Osteoblast (primary cell): ENCODE results near the gene SLC41A3. TPM values are rescaled to one million over a fixed set of nuclear protein-coding genes. Genes with fewer than 3 reads are reported as not detected.

Experiments
- DNase-seq: peaks from one replicate; pipeline ENCODE4 v3.0.0; 2011; ENCODE audit warnings: low spot score, mixed read lengths; ENCODE audit not compliant: insufficient read length; ENCODE audit errors: missing footprints
- H2AFZ ChIP-seq: 2 replicates; pipeline ENCODE4 v1.6.0; 2011; ENCODE audit warnings: mild to moderate bottlenecking, low read length
- H3K27ac ChIP-seq: 2 replicates; pipeline ENCODE4 v1.5.1; 2011; ENCODE audit warnings: mild to moderate bottlenecking, low read depth, low read length, moderate library complexity
- H3K27me3 ChIP-seq: 2 replicates; pipeline ENCODE4 v1.6.0; 2012; ENCODE audit warnings: mild to moderate bottlenecking, control low read depth, inconsistent platforms, low read length, moderate library complexity; ENCODE audit not compliant: insufficient read depth
- H3K36me3 ChIP-seq: 2 replicates; pipeline ENCODE4 v1.5.1; 2011; ENCODE audit warnings: mild to moderate bottlenecking, low read length, control low read depth, moderate library complexity; ENCODE audit not compliant: insufficient read depth
- H3K4me1 ChIP-seq: 2 replicates; pipeline ENCODE4 v1.5.1; 2011; ENCODE audit warnings: mild to moderate bottlenecking, low read length, control low read depth, moderate library complexity; ENCODE audit not compliant: insufficient read depth
- H3K4me2 ChIP-seq: 2 replicates; pipeline ENCODE4 v1.6.0; 2011; ENCODE audit warnings: mild to moderate bottlenecking, low read length; ENCODE audit not compliant: insufficient read depth
- H3K4me3 ChIP-seq: fragments of 200-600 bp; sonication (generic); 3 replicates; pipeline ENCODE4 v1.5.1; 2012; ENCODE audit warnings: mild to moderate bottlenecking, low read length, inconsistent platforms; ENCODE audit not compliant: insufficient read depth
- H3K79me2 ChIP-seq: 2 replicates; pipeline ENCODE4 v1.6.0; 2012; ENCODE audit warnings: mild to moderate bottlenecking, low read length, control low read depth, inconsistent platforms; ENCODE audit not compliant: insufficient read depth
- H3K9me3 ChIP-seq: 2 replicates; pipeline ENCODE4 v1.5.1; 2011; ENCODE audit warnings: low read depth, low read length, control low read depth
- H4K20me1 ChIP-seq: 2 replicates; pipeline ENCODE4 v1.6.0; 2012; ENCODE audit warnings: mild to moderate bottlenecking, low read length, control low read depth; ENCODE audit not compliant: insufficient read depth
- total RNA-seq: library from RNA; depleted of rRNA; stranded (reverse); fragments of >200 nt; gene quantifications from 2 replicates; pipeline ENCODE4 v1.2.3, GENCODE V29; 2012
- TF ChIP-seq, protein P1 (sequence below): IDR thresholded peaks from 2 replicates; pipeline ENCODE4 v1.5.1; 2011; ENCODE audit warnings: mild to moderate bottlenecking, low read depth, low read length, moderate library complexity; ENCODE audit errors: extremely low read depth

The SLC41A3 gene
- total RNA-seq, 1 donor = 59.4 TPM

DNA sequence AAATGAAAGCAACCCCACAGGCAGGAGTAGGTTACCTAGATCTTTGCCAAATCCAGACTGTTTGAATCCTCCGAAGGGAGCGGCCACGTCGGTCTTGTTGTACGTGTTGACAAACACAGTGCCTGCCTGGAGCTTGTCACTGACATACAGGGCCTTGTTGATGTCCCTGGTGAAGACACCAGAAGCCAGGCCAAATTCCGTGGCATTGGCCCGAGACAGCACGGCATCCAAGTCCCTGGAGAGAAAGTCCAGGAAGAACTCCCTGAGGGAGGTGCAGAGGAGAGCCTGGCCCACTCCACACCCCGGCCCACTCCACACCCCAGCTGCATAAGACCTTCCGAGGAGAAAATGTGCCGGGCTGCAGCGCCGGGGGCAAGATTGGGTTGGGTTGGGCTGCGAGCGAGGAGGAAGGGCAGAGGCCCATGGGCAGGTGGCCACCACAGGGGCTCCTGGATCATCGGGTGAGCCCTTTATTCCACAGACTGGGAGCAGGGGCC, 21.8 kb upstream of the SLC41A3 start:
- Histone ChIP-seq H3K9me3 (no peaks in the 10 kb centered on the region), H2AFZ (no peak overlapping the region), H3K79me2 (no peaks in the 10 kb centered on the region), H3K4me3 (no peak overlapping the region), H3K4me2 (no peak overlapping the region), H3K36me3 (no peaks in the 10 kb centered on the region), H4K20me1 (no peaks in the 10 kb centered on the region), H3K27ac (no peak overlapping the region), H3K4me1 (peaks cover 24% of the 10 kb centered on the region), H3K27me3 (no peaks in the 10 kb centered on the region)
- TF ChIP-seq, protein P1, sequence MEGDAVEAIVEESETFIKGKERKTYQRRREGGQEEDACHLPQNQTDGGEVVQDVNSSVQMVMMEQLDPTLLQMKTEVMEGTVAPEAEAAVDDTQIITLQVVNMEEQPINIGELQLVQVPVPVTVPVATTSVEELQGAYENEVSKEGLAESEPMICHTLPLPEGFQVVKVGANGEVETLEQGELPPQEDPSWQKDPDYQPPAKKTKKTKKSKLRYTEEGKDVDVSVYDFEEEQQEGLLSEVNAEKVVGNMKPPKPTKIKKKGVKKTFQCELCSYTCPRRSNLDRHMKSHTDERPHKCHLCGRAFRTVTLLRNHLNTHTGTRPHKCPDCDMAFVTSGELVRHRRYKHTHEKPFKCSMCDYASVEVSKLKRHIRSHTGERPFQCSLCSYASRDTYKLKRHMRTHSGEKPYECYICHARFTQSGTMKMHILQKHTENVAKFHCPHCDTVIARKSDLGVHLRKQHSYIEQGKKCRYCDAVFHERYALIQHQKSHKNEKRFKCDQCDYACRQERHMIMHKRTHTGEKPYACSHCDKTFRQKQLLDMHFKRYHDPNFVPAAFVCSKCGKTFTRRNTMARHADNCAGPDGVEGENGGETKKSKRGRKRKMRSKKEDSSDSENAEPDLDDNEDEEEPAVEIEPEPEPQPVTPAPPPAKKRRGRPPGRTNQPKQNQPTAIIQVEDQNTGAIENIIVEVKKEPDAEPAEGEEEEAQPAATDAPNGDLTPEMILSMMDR = no peak
- peak; percentile 63 for DNase-seq

DNA sequence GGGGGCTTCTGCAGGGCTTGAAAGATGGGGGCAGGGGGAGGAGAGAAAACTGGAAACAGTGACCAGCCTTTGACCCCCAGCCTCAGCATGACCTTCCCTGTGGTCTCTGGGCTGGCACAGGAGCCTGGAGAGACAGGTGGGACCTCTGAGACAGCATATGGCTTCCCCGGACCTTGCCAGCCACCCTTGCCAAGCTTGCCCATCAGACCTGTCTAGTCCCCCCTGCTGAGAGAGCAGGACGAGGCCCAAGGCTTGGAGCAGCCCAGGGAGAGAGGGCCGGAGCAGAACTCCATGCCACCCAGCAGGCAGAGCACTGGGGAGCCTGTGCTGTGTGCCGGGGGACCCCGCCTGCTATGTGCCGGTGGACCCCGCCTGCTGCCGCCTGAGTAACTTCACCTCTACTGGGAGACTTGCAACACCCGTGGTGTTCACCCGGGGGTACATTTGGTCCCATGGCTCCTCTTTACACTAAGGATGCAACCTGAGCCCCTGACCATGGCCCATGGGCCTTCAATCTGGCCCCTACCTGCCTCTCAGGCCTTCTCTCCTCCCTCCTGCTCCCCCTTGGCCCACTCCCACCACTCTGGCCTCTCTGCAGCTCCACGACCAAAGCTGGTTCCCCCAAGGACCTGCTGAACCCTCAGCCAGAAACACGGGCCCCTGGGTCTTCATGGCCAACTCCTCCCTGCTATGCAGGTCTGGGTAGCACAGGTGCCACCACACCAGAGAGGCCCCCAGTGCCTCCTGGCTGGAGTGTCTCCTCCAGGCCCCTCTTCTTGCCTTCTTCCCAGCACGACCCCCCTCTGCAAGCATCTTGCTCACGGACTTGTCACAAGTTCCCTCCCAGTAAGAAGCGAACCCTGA, 21.1 kb upstream of the SLC41A3 start:
- no peaks in the 10 kb centered on the region for H3K79me2 ChIP-seq
- H3K27ac ChIP-seq = no peak overlapping the region
- no peak overlapping the region for H3K4me3 ChIP-seq
- H3K27me3 ChIP-seq = no peaks in the 10 kb centered on the region
- no peaks in the 10 kb centered on the region for H4K20me1 ChIP-seq
- no peak overlapping the region for H2AFZ ChIP-seq
- H3K9me3 ChIP-seq = no peaks in the 10 kb centered on the region
- no peak overlapping the region for H3K4me2 ChIP-seq
- peaks cover 32% of the 10 kb centered on the region for H3K4me1 ChIP-seq
- TF ChIP-seq, protein P1 = no peak
- no peaks in the 10 kb centered on the region for H3K36me3 ChIP-seq
- no peak for DNase-seq

DNA sequence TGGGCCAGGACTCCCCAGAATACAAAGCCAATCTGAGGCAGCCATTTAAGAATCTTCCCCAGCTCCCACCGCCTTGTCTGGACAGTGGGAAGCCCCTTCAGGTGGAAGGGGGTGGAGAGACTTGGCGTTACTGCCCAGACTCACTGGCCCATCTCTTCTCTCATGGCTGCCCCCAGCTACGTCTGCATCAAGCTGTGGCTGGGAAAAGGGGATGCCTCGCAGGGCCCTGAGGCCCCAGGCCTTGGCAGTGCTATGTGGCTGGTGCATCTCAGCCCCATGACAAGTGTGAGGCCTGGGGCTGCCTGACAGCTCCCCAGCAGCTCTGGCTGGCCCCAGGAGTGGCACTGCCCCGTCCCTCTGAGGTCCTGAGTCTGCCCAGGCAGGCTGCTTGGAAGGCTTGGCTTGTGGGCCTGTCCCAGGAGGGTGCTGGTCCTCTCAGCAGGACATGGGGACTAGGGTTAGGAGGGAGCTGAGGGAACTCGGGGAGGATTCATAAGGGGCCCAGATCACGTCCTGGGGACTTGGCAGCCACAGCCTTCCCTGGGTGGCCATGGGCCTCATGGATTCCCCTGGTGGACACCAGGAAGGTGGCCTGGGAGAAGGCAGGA, 20.2 kb upstream of the SLC41A3 start:
- H3K27me3 ChIP-seq = no peaks in the 10 kb centered on the region
- H3K4me3 ChIP-seq = no peak overlapping the region
- H3K79me2 ChIP-seq = no peaks in the 10 kb centered on the region
- no peak overlapping the region for H3K27ac ChIP-seq
- DNase-seq = no peak
- no peak overlapping the region for H3K4me2 ChIP-seq
- peaks cover 33% of the 10 kb centered on the region for H3K4me1 ChIP-seq
- TF ChIP-seq, protein P1 = no peak
- no peaks in the 10 kb centered on the region for H4K20me1 ChIP-seq
- H3K9me3 ChIP-seq = no peaks in the 10 kb centered on the region
- H2AFZ ChIP-seq = no peak overlapping the region
- H3K36me3 ChIP-seq = no peaks in the 10 kb centered on the region
